ENCODE data around the gene CDC37L1.
A peak's percentile ranks its signal among the peaks of the same experiment; 100 is the strongest.

CDC37L1 gene

DNA sequence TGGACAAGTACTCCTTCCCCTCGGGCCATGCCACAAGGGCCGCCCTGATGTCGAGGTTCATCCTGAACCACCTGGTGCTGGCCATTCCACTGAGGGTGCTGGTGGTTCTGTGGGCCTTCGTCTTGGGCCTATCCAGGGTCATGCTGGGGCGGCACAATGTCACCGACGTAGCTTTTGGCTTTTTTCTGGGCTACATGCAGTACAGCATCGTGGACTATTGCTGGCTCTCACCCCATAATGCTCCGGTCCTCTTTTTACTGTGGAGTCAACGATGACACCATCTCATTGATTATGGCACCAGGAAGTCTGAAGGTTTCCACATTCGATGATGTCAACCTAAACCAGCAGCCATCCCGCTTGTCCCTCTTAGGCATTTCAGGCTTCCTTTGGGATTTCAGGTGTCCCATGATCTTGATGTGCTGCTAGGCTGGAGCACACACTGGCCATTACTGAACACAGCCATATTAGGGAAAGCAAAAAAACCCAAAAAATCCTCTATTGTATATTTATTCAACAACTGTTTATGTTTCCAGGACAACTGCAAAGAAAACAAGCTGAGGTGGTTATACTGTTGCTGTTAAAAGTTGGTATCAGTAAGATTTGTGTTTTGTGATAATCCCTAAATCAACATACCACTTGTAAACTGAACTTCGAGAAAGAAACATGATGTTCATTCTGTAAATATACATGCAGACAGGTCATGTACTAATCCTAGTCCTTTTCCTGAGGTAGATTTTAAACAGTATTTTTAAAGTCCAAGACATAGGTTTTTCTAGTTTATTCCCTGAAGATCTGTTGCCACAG, 16.2 kb upstream of the CDC37L1 start:
- TF ChIP-seq, protein P1, sequence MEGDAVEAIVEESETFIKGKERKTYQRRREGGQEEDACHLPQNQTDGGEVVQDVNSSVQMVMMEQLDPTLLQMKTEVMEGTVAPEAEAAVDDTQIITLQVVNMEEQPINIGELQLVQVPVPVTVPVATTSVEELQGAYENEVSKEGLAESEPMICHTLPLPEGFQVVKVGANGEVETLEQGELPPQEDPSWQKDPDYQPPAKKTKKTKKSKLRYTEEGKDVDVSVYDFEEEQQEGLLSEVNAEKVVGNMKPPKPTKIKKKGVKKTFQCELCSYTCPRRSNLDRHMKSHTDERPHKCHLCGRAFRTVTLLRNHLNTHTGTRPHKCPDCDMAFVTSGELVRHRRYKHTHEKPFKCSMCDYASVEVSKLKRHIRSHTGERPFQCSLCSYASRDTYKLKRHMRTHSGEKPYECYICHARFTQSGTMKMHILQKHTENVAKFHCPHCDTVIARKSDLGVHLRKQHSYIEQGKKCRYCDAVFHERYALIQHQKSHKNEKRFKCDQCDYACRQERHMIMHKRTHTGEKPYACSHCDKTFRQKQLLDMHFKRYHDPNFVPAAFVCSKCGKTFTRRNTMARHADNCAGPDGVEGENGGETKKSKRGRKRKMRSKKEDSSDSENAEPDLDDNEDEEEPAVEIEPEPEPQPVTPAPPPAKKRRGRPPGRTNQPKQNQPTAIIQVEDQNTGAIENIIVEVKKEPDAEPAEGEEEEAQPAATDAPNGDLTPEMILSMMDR (IDR thresholded peaks at IDR 0.05) = no peak
- no peak for TF ChIP-seq ZFX (IDR thresholded peaks at IDR 0.05; ENCODE audit: borderline replicate concordance)
- peak overlapping the region; percentile 81 for H3K27ac ChIP-seq

DNA sequence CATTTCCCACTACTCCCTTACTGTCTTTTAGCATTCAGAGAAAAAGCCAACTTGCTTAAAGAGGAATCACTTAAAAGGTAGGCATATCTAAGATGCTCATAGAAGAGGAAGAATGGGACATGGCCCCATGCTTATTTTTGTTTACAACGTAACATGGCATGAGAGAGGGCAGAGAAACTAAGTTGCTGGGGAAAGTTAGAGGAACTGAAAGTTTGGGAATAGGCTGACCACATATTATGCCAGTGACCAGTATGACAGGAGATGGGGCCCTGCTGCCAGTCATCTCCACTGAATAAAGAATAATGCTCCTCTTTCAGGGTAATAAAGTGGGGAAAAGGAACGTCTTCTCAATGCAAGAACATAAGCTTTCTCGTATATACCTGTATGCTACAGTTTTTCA, 15.4 kb upstream of the CDC37L1 start:
- H3K27ac ChIP-seq = peak overlapping the region; percentile 81; the same call in 1 of the 2 replicates
- no peak for TF ChIP-seq ZFX (IDR thresholded peaks at IDR 0.05; ENCODE audit: borderline replicate concordance)
- TF ChIP-seq, protein P1 (IDR thresholded peaks at IDR 0.05) = no peak

DNA sequence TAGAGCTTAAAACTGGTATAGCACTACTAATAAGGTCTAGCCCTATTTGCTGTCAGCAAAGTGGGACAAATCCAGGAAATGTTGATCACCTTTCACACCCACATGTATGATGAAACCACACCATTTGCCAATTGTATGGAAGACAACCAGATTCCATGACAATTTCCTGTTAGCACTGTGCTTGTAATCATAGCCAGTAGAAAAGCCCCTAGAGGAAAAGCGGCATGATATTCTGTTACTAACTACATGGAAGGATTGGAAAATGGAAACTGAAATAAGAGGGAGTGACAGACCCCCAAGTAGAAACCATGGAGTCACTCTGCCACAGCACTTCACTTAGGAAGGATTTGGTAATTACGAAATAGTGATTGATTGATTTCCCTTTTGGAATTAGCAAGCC, 14.0 kb upstream of the CDC37L1 start:
- TF ChIP-seq, protein P1 (IDR thresholded peaks at IDR 0.05) = no peak
- no peak for TF ChIP-seq ZFX (IDR thresholded peaks at IDR 0.05; ENCODE audit: borderline replicate concordance)

DNA sequence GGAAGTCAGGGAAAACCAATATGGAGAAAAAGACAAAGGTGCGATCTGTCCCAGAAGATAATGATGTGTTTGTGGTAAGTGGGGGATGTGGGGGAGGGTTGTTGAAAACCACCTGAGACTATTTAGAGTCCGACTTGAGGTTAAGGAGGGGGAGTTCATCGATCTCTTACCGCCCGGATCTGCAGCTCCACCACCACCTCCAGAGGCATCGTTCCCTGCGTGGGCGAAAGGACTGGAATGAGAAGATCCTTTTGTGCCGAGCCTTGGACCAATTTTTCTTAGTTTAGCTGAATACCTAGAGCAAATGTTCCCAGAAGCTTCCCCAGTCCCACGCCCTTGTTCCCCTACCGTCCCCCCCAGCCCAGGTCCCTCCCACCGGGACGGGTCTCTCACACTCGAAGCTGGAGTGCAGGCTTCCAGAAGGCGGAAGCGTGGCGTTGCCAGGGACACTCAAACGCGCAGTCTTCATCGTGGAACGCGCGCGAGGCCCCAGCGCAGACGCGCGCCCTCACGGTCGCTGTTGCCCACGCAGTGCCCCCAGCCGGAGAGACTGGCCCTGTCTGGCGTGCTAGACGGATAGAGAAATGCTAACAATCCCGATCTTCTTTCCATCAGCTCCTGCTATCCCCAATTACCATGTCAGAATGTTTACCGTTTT, 13.2 kb upstream of the CDC37L1 start, which contains the start of gene SPATA6L:
Gene SPATA6L (minus strand): TSS at position 439 of the 658 bp plus-strand sequence. CDS start 230 bp downstream, at position 209.
- no peak within 1 kb of the TSS for H3K27ac ChIP-seq

More for the DNA sequence above, 14.0 kb upstream of the CDC37L1 start:
- no peak overlapping the region for H3K27ac ChIP-seq

DNA sequence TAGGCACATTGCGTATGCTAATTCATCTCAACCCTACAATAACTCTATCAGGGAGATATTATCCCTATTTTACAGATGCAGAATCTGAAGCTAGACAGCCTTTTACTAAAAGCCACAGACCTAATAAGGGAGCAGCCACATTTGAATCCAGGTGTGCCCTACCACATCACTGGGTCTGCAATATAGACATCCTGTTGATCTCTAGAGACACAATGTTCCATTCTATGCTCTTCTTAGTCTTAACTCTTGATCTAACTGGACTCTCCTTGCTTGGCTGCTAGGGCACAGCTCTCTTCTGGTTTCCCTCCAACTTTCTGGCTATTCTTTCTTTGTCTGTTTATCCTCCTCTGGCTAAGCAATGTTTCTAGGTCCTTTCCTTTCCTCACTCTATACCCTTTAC, 11.7 kb upstream of the CDC37L1 start:
- no peak for TF ChIP-seq ZFX (IDR thresholded peaks at IDR 0.05; ENCODE audit: borderline replicate concordance)
- TF ChIP-seq, protein P1 (IDR thresholded peaks at IDR 0.05) = no peak
- no peak overlapping the region for H3K27ac ChIP-seq

More for the DNA sequence above, 13.2 kb upstream of the CDC37L1 start, which contains the start of gene SPATA6L:
- TF ChIP-seq, protein P1 (IDR thresholded peaks at IDR 0.05) = no peak
- TF ChIP-seq ZFX (IDR thresholded peaks at IDR 0.05; ENCODE audit: borderline replicate concordance) = no peak

DNA sequence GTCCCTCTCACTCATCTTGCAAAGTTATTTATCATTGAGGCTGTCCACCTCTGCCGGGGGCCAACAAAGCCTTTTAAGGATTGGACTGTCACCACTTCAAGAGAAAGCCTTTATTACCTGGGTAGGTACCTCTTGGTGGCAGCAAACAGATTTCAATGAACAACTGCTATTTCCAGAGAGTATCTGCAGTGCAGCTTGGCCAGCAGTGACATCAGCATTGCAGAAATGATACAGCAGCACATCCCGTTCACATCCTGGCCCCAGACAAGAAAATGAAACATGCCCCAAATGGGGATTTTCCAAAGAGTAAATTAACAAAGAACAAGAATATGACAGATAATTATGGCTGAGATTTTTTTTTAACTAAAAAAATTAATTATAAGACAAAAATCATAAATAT, 10.8 kb upstream of the CDC37L1 start:
- no peak for TF ChIP-seq ZFX (IDR thresholded peaks at IDR 0.05; ENCODE audit: borderline replicate concordance)
- TF ChIP-seq, protein P1 (IDR thresholded peaks at IDR 0.05) = no peak
- no peak overlapping the region for H3K27ac ChIP-seq

DNA sequence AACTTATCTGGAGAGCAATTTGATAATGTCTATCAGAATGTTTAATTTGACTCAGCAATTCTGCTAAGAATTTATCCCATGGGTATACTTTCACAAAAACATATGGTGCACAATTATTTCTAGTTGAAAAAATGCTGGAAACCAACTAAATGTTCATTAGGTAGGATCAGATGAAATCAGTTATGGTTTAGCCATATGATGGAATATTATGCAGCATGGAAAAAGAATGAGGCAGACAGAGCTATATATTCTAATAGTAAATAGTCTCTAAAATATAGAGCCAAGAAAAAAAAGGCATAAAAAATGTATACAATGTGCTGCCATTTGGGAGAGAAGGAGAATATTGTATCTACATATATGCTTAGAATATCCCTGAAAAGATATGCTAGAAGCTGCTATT, 9.5 kb upstream of the CDC37L1 start:
- TF ChIP-seq ZFX (IDR thresholded peaks at IDR 0.05; ENCODE audit: borderline replicate concordance) = no peak
- TF ChIP-seq, protein P1 (IDR thresholded peaks at IDR 0.05) = no peak
- H3K27ac ChIP-seq = no peak overlapping the region
